Activated CD4-positive, alpha-beta memory T cell treated with anti-CD3 and anti-CD28 coated beads, Interleukin-2, amount 10 ng/mL, durations not matched to agents 7 days and 5 days (primary cell): Measurements from ENCODE around the gene RIMS3. TPM values are rescaled to one million over a fixed set of nuclear protein-coding genes. Genes with fewer than 3 reads are reported as not detected.
"Not testable (repeated sequence)": the region's sequence is repeated elsewhere in the genome, so short reads cannot be mapped to it uniquely, and the experiment has no call there.

Experiments used
- CTCF ChIA-PET: fragments of 350-600 bp; sonication (Branson Sonifier 250); formaldehyde crosslinking; loops from one replicate; lab custom pipeline; 2021; ENCODE audit warnings: antibody characterized with exemption, inconsistent platforms; lab: Charles Lee
- POLR2A ChIA-PET: fragments of 350-600 bp; sonication (Branson Sonifier 250); formaldehyde crosslinking; loops from one replicate; lab custom pipeline; 2021; ENCODE audit warnings: antibody characterized with exemption; lab: Charles Lee
- DNase-seq: peaks from one replicate; pipeline ENCODE4 v3.0.0-alpha.2; 2020
- H3K27ac Mint-ChIP-seq: one replicate; pipeline ENCODE4 v1.8.0; 2021; ENCODE audit warnings: mild to moderate bottlenecking, mixed read lengths
- H3K27me3 Mint-ChIP-seq: one replicate; pipeline ENCODE4 v1.8.0; 2021; ENCODE audit warnings: mixed read lengths
- H3K36me3 Mint-ChIP-seq: one replicate; pipeline ENCODE4 v1.8.0; 2021; ENCODE audit warnings: low read depth, mixed read lengths
- H3K4me1 Mint-ChIP-seq: one replicate; pipeline ENCODE4 v1.8.0; 2021; ENCODE audit warnings: mixed read lengths
- H3K4me3 Mint-ChIP-seq: one replicate; pipeline ENCODE4 v1.8.0; 2021; ENCODE audit warnings: mild to moderate bottlenecking, mixed read lengths
- H3K9me3 Mint-ChIP-seq: one replicate; pipeline ENCODE4 v1.8.0; 2021; ENCODE audit warnings: mixed read lengths
- total RNA-seq, 2 experiments: library from RNA; stranded (reverse); gene quantifications; one replicate each; pipeline ENCODE4 v1.2.3, GENCODE V29; 2021

RIMS3 gene
- total RNA-seq, 2 experiments from 2014 or later = 5.6 to 6.1 TPM

GRCh38 chr1:40592107-40592803 is 73.2 kb downstream of the RIMS3 start:
- POLR2A ChIA-PET = no interaction called here
- H3K9me3 Mint-ChIP-seq = no peaks in the 10 kb centered on the region
- no peak overlapping the region for H3K4me3 Mint-ChIP-seq
- peaks cover 3% of the 10 kb centered on the region for H3K27me3 Mint-ChIP-seq
- H3K36me3 Mint-ChIP-seq = no peaks in the 10 kb centered on the region
- CTCF ChIA-PET = interaction anchor here (0.8 kb wide), 1 partner anchor 257 kb away, joined by 3 read pairs; no protein-coding TSS in a partner anchor
- H3K27ac Mint-ChIP-seq = no peak overlapping the region
- peaks cover 12% of the 10 kb centered on the region for H3K4me1 Mint-ChIP-seq
- DNase-seq = peak; percentile 20

DNA sequence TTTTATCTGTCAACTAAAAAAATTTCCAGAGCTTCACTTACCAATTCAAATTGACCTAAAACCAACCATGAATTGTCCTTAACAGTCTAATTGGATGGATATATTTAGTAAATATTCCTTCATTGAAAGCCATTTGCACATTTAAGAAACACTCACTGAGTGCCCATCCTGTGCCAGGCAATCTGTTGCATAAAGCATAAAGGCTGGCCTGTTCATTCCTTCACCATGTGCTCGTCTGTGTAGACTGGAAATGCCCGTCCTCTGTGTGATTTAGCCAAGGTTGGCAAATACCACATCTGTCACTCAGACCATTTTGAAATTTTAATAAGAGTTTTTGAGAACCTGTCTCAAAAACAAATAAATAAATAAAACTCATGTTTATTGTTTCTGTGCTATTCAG is 76.9 kb downstream of the RIMS3 start:
- ChIA-PET CTCF (interaction anchor here (0.8 kb wide), 1 partner anchor 56 kb away, joined by 3 read pairs; no protein-coding TSS in a partner anchor), POLR2A (no interaction called here)
- no peak overlapping the region for H3K4me3 Mint-ChIP-seq
- no peaks in the 10 kb centered on the region for H3K9me3 Mint-ChIP-seq
- no peak for DNase-seq
- peaks cover 6% of the 10 kb centered on the region for H3K27me3 Mint-ChIP-seq
- no peaks in the 10 kb centered on the region for H3K36me3 Mint-ChIP-seq
- H3K27ac Mint-ChIP-seq = no peak overlapping the region
- H3K4me1 Mint-ChIP-seq = peaks cover 10% of the 10 kb centered on the region

DNA sequence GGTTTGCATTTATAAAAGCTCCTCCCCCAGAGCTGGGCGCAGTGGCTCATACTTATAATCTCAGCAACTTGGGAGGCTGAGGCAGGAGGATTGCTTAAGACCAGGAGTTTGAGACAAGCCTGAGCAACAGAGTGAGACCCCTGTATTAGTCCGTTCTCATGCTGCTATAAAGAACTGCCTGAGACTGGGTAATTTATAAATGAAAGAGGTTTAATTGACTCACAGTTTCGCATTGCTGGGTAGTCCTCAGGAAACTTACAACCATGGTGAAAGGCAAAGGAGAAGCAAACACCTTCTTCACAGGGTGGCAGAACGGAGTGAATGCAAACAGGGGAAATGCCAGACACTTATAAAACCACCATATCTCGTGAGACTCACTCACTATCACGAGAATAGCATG is 81.5 kb downstream of the RIMS3 start:
- DNase-seq = no peak
- H3K36me3 Mint-ChIP-seq = no peaks in the 10 kb centered on the region
- peaks cover 11% of the 10 kb centered on the region for H3K4me1 Mint-ChIP-seq
- POLR2A ChIA-PET = no interaction called here
- H3K9me3 Mint-ChIP-seq = no peaks in the 10 kb centered on the region
- CTCF ChIA-PET = no interaction called here
- H3K27me3 Mint-ChIP-seq = peaks cover 3% of the 10 kb centered on the region
- no peak overlapping the region for H3K27ac Mint-ChIP-seq
- no peak overlapping the region for H3K4me3 Mint-ChIP-seq

- CTCF ChIA-PET = no interaction called here
- POLR2A ChIA-PET = no interaction called here
- H3K9me3 Mint-ChIP-seq = no peaks in the 10 kb centered on the region
- no peaks in the 10 kb centered on the region for H3K36me3 Mint-ChIP-seq
- no peak overlapping the region for H3K27ac Mint-ChIP-seq
- peaks cover 11% of the 10 kb centered on the region for H3K4me1 Mint-ChIP-seq
- DNase-seq = no peak
- peaks cover 7% of the 10 kb centered on the region for H3K27me3 Mint-ChIP-seq
- H3K4me3 Mint-ChIP-seq = no peak overlapping the region
Measured at GRCh38 chr1:40582116-40582515, 83.4 kb downstream of the RIMS3 start.

- ChIA-PET CTCF (no interaction called here), POLR2A (no interaction called here)
- Mint-ChIP-seq H3K9me3 (no peaks in the 10 kb centered on the region), H3K4me3 (no peak overlapping the region), H3K27me3 (peaks cover 10% of the 10 kb centered on the region), H3K4me1 (no peaks in the 10 kb centered on the region), H3K36me3 (no peaks in the 10 kb centered on the region), H3K27ac (no peak overlapping the region)
- no peak for DNase-seq
Measured at GRCh38 chr1:40575336-40575735, 90.1 kb downstream of the RIMS3 start.

GRCh38 chr1:40574805-40575204 is 90.7 kb downstream of the RIMS3 start:
- DNase-seq, H3K4me3 Mint-ChIP-seq, H3K27me3 Mint-ChIP-seq, H3K4me1 Mint-ChIP-seq, H3K27ac Mint-ChIP-seq, H3K36me3 Mint-ChIP-seq, POLR2A ChIA-PET, H3K9me3 Mint-ChIP-seq: not testable (repeated sequence)
- CTCF ChIA-PET = interaction anchor here (0.7 kb wide), 1 partner anchor 211 kb away, joined by 3 read pairs; no protein-coding TSS in a partner anchor

Other genes with a start within 250 kb of the RIMS3 start
- 1 to 10 TPM; 5.4 to 5.9 TPM for gene ZFP69B, start 215.2 kb downstream of the RIMS3 start, total RNA-seq
- gene ZFP69, start 188.4 kb downstream of the RIMS3 start, total RNA-seq = 1 to 10 TPM; 2.3 to 2.5 TPM
- gene EXO5, start 156.9 kb downstream of the RIMS3 start, total RNA-seq = 10 to 100 TPM; 12.3 to 12.6 TPM
- gene ZNF684, start 134.0 kb downstream of the RIMS3 start, total RNA-seq = 1 to 10 TPM; 6.6 to 6.8 TPM
- 10 to 100 TPM; 78.7 to 84.1 TPM for gene NFYC, start 26.0 kb upstream of the RIMS3 start, total RNA-seq
- gene KCNQ4, start 118.1 kb upstream of the RIMS3 start, total RNA-seq = under 1 TPM; 0.45 to 0.60 TPM
- gene CITED4, start 196.7 kb upstream of the RIMS3 start, total RNA-seq = 1 to 10 TPM; 6.9 to 7.9 TPM